HCT116 (cell line): Measurements from ENCODE around the gene CADPS.

Experiments used
- CTCF ChIP-seq, 3 experiments: fragments of 200-600 bp in 1 of 3; sonication (generic) in 1 of 3; IDR thresholded peaks in 2 of 3; conservative IDR thresholded peaks in 1 of 3; 2 replicates each; pipeline ENCODE4 v1.5.1; 2012 to 2017; ENCODE audit warnings: low read depth in 2 of 3, low read length in 2 of 3, antibody characterized with exemption in 1 of 3, borderline replicate concordance in 1 of 3, control low read depth in 1 of 3, mild to moderate bottlenecking in 1 of 3, mixed read lengths in 1 of 3, mixed run types in 1 of 3, moderate library complexity in 1 of 3; ENCODE audit not compliant: insufficient read depth in 1 of 3
- EZH2 ChIP-seq: fragments of 200-600 bp; sonication (generic); IDR thresholded peaks from 2 replicates; pipeline ENCODE4 v1.6.1; 2017; ENCODE audit warnings: antibody characterized with exemption, mixed run types
- FOSL1 ChIP-seq: IDR thresholded peaks from 2 replicates; pipeline ENCODE4 v1.6.1; 2012; ENCODE audit warnings: low read depth
- MAX ChIP-seq: IDR thresholded peaks from 2 replicates; pipeline ENCODE4 v1.6.1; 2012
- POLR2A ChIP-seq: IDR thresholded peaks from 2 replicates; pipeline ENCODE4 v1.7.0; 2011; ENCODE audit warnings: borderline replicate concordance; ENCODE audit not compliant: insufficient read depth, insufficient read length; ENCODE audit errors: extremely low read depth
- POLR2AphosphoS5 ChIP-seq: IDR thresholded peaks from 2 replicates; pipeline ENCODE4 v1.6.1; 2011; ENCODE audit warnings: mild to moderate bottlenecking, low read depth, low read length, moderate library complexity
- RAD21 ChIP-seq: IDR thresholded peaks from 2 replicates; pipeline ENCODE4 v1.6.1; 2012; ENCODE audit warnings: low read depth, mild to moderate bottlenecking
- SIN3A ChIP-seq: IDR thresholded peaks from 2 replicates; pipeline ENCODE4 v1.6.1; 2012; ENCODE audit warnings: low read depth
- TCF7L2 ChIP-seq: IDR thresholded peaks from 2 replicates; pipeline ENCODE4 v1.7.0; 2011; ENCODE audit warnings: borderline replicate concordance, inconsistent platforms; ENCODE audit not compliant: insufficient read depth, insufficient read length; ENCODE audit errors: extremely low read depth
- YY1 ChIP-seq: IDR thresholded peaks from 2 replicates; pipeline ENCODE4 v1.6.1; 2011; ENCODE audit warnings: low read length, low read depth, moderate library complexity, mild to moderate bottlenecking; ENCODE audit not compliant: insufficient replicate concordance; ENCODE audit errors: extremely low read depth
- TF ChIP-seq, protein P1 (sequence below): IDR thresholded peaks from 2 replicates; pipeline ENCODE4 v1.6.1; 2011; ENCODE audit warnings: mild to moderate bottlenecking, low read length, moderate library complexity; ENCODE audit not compliant: insufficient replicate concordance; ENCODE audit errors: extremely low read depth

DNA sequence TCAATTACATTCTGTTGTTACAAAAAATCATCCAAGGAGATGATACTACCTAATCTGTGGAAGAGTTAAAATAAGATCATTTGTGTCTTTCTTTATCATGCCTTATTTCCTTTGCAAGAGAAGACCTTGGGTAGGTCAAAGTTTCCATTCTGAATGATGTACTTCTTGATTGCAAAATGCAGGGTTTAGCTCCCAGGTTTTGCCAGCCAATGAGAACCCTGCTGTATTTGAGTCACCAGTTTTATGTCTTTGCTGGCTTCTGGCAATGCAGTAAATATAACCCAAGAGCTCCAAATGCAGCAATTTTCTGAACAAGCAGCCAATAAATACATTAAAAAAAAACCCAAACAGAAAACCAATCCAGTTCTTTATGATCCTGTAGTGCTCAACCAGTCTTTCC, 204.9 kb downstream of the CADPS start:
- TF ChIP-seq TCF7L2 (no peak), CTCF (IDR thresholded peaks at IDR 0.05 in 2 of 3, conservative IDR thresholded peaks at IDR 0.05 in 1 of 3; ENCODE audit: borderline replicate concordance in 1 of 3, insufficient read depth in 1 of 3, low read depth in 2 of 3, low read length in 2 of 3) (no peak), EZH2 (no peak), RAD21 (no peak), POLR2A (no peak), YY1 (no peak), FOSL1 (no peak), SIN3A (no peak), POLR2AphosphoS5 (no peak), MAX (no peak)
- TF ChIP-seq, protein P1, sequence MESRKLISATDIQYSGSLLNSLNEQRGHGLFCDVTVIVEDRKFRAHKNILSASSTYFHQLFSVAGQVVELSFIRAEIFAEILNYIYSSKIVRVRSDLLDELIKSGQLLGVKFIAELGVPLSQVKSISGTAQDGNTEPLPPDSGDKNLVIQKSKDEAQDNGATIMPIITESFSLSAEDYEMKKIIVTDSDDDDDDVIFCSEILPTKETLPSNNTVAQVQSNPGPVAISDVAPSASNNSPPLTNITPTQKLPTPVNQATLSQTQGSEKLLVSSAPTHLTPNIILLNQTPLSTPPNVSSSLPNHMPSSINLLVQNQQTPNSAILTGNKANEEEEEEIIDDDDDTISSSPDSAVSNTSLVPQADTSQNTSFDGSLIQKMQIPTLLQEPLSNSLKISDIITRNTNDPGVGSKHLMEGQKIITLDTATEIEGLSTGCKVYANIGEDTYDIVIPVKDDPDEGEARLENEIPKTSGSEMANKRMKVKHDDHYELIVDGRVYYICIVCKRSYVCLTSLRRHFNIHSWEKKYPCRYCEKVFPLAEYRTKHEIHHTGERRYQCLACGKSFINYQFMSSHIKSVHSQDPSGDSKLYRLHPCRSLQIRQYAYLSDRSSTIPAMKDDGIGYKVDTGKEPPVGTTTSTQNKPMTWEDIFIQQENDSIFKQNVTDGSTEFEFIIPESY, result no peak
